Measurements from ENCODE around the gene RBM6.

Gene RBM6

GRCh38 chr3:50124052-50124799, 184.3 kb downstream of the RBM6 start:
- DNase-seq (ENCODE audit: low read depth in 2 of 3, low spot score in 1 of 3), result no peak

- DNase-seq (ENCODE audit: low read depth in 2 of 3, low spot score in 1 of 3), result no peak
These were observed 184.8 kb downstream of the RBM6 start for GRCh38 chr3:50124800-50125178.

DNA sequence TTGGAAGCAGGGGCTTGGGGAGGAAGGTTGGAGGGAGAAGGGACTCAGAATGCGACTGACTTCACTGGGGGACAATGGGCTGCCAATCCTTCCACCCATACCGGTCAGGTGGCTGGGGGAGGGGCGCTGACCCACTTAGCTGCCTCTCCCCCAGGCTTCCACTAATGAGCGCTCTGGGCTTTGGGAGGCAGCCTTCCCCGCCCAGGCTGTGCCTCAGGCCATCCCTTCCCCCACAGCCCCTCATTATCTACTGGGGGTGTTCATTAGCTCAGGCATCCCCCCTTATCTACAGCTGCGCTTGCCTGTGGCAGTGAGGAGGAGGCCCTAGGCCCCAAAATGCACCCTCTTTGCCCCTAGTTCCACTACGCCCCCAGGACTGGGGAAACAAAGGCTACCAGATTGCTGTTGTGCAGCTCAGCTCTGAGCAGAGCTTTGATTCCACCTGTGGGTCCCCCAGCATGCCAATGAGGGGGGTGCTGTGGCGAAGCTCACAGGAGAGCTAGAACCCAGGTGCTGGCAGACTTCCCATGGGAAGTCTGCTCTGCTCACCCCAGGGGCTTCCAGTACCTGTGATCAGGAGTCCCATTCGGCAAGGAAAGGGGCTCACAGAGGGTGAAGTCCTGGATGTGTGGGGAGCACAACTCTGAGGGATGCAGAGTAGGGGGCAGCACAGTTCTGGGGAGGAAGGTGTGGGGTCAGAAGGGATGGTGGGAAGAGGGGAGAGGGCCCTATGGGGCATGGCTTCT, 185.8 kb downstream of the RBM6 start:
- DNase-seq (ENCODE audit: low read depth in 2 of 3, low spot score in 1 of 3), result no peak

DNA sequence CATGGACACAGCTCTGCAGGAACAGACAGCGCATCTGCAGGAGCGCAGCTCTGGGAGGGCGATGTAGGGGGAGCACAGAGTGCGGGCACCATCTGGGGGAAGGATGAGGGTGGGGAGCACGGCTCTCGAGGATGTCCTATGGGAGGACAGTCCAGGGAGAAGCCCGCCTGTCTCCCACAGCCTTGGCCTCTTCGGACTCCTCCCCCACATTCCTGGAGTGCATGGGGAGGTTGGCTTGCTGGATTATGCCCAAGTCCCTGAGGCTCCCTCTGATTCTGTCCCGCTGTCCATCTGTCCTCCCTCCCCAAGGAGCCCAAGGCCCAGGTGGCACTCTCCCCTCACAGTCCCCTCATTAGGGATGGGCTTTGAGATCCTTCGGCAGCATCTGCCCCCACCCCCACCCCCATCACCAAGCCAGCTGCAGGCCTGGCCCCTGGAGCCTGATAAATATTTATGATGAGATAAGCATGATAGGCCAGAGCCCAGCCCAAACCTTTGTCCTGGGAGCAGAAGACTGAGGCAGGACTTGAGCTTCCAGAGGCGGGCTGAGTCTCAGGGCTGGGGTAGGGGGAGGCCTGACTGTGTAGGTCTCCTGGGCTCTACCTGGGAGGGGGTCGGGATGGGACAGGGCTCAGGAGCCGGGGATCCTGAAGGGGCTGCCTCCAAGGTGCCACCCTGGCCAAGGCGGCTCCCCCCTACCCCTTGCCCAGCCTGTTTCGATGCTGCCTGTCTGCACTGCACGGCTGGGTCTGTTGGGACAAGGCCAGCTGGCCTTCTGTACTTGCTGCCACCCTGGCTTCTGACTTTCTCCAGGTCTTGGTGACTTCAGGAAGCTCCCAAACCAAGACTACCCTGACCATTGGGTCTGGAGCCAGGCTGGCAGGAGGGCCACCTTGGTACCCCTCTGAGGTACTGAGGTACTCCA, 186.6 kb downstream of the RBM6 start:
- no peak for DNase-seq (ENCODE audit: low read depth in 2 of 3, low spot score in 1 of 3)
